Measurements from ENCODE around the gene ZNF699.
"Not testable (repeated sequence)": the region's sequence is repeated elsewhere in the genome, so short reads cannot be mapped to it uniquely, and the experiment has no call there.

Gene ZNF699

GRCh38 chr19:9309139-9309973 lies at the start of gene ZNF699:
Gene ZNF699, minus strand, starts transcription at chr19:9309838. Its CDS starts 4,719 bp downstream, at chr19:9305119.
- DNase-seq: peak; percentile 96

GRCh38 chr19:9354651-9355050 lies 45.0 kb upstream of the ZNF699 start:
- no peak for DNase-seq

GRCh38 chr19:9353011-9353410 lies 43.4 kb upstream of the ZNF699 start:
- DNase-seq: no peak

GRCh38 chr19:9352505-9352904 lies 42.9 kb upstream of the ZNF699 start:
- DNase-seq: no peak

GRCh38 chr19:9348671-9349070 lies 39.0 kb upstream of the ZNF699 start:
- DNase-seq: no peak

GRCh38 chr19:9348253-9348652 lies 38.6 kb upstream of the ZNF699 start:
- no peak for DNase-seq

GRCh38 chr19:9345005-9345404 lies 35.4 kb upstream of the ZNF699 start:
- DNase-seq: no peak

- no peak for DNase-seq
Measured at GRCh38 chr19:9342610-9343304, 33.1 kb upstream of the ZNF699 start.

GRCh38 chr19:9329999-9330398 lies 20.4 kb upstream of the ZNF699 start:
- DNase-seq: no peak

GRCh38 chr19:9324584-9324962 lies 14.9 kb upstream of the ZNF699 start:
- DNase-seq: no peak

- DNase-seq: peak; percentile 89
Measured at GRCh38 chr19:9323919-9324583, 14.4 kb upstream of the ZNF699 start, which contains the start of gene ZNF559. Gene ZNF559, plus strand, starts transcription at chr19:9324179. Its CDS starts 14,371 bp downstream, at chr19:9338550.

- peak; percentile 70 for DNase-seq
Measured at GRCh38 chr19:9323557-9323918, 13.9 kb upstream of the ZNF699 start.

- not testable (repeated sequence) for DNase-seq
Measured at GRCh38 chr19:9322201-9322600, 12.6 kb upstream of the ZNF699 start.

- DNase-seq: not testable (repeated sequence)
Measured at GRCh38 chr19:9321756-9322155, 12.1 kb upstream of the ZNF699 start.

GRCh38 chr19:9321338-9321737 lies 11.7 kb upstream of the ZNF699 start:
- DNase-seq: no peak

- no peak for DNase-seq
Measured at GRCh38 chr19:9313756-9314155, 4.1 kb upstream of the ZNF699 start.

GRCh38 chr19:9309974-9310446 lies 372 bp upstream of the ZNF699 start:
- DNase-seq: peak; percentile 94

GRCh38 chr19:9308091-9308770 lies 1.4 kb downstream of the ZNF699 start:
- DNase-seq: no peak

- DNase-seq: no peak
Measured at GRCh38 chr19:9306443-9306842, 3.2 kb downstream of the ZNF699 start.

- DNase-seq: no peak
Measured at GRCh38 chr19:9296336-9296735, 13.3 kb downstream of the ZNF699 start.

GRCh38 chr19:9295411-9295849 lies 14.2 kb downstream of the ZNF699 start:
- DNase-seq: no peak

- DNase-seq: no peak
Measured at GRCh38 chr19:9289231-9289884, 20.3 kb downstream of the ZNF699 start.

All from NCI-H146 (cell line).